ENCODE measurements around the gene TULP4. TPM values are rescaled to one million over a fixed set of nuclear protein-coding genes. Genes with fewer than 3 reads are reported as not detected.

Gene TULP4
- polyA plus RNA-seq, 3 donors, result 6.5 to 10.6 (median 7.9) TPM

DNA sequence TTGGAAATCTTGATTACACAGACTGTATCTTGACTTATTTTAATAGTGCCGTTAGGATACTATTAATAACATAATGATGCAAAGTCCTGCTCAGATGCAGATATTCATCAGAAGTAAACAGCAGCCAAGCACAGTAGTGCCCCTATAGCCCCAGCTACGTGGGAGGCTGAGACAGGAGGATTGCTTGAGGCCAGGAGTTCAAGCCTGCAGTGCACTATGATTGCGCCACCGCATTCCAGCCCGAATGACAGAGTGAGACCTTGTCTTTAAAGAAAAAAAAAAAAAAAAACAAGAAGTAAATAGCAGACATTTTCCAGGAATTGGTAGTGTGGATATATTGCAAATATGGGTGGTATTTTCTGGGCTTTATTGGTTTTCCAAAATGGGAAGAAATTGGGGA, 61.8 kb downstream of the TULP4 start:
- no peaks in the 10 kb centered on the region for H3K36me3 ChIP-seq (replicated peaks in 1 of 2; ENCODE audit: control insufficient read depth in 1 of 2, insufficient read depth in 2 of 2, low read length in 2 of 2)
- H3K27me3 ChIP-seq (ENCODE audit: control insufficient read depth in 2 of 2, insufficient read depth in 2 of 2, low read length in 2 of 2), result no peaks in the 10 kb centered on the region
- H4K20me1 ChIP-seq (ENCODE audit: insufficient read depth, low read length), result peaks cover under 1% of the 10 kb centered on the region
- peak overlapping the region in 1 of 7 donors; percentile 4 for H3K27ac Mint-ChIP-seq
- peaks cover 5% of the 10 kb centered on the region for H3K4me1 Mint-ChIP-seq
- no peak for DNase-seq
- peaks cover 0 to 1% (median 0%) of the 10 kb centered on the region in 3 donors for H3K27me3 Mint-ChIP-seq (ENCODE audit: low read depth in 3 of 3)
- H3K79me2 ChIP-seq (ENCODE audit: insufficient read depth, low read length), result no peaks in the 10 kb centered on the region
- no peak overlapping the region for H3K4me3 ChIP-seq (replicated peaks in 1 of 3; ENCODE audit: low read depth in 2 of 3, low read length in 3 of 3)
- WGBS (ENCODE audit: insufficient coverage), result no CpG with 5 or more reads among the region's 5 CpGs
- no peaks in the 10 kb centered on the region for H3K9me3 ChIP-seq (replicated peaks in 1 of 2; ENCODE audit: control insufficient read depth in 1 of 2, insufficient read depth in 1 of 2, low read length in 2 of 2)
- TF ChIP-seq, protein P1, sequence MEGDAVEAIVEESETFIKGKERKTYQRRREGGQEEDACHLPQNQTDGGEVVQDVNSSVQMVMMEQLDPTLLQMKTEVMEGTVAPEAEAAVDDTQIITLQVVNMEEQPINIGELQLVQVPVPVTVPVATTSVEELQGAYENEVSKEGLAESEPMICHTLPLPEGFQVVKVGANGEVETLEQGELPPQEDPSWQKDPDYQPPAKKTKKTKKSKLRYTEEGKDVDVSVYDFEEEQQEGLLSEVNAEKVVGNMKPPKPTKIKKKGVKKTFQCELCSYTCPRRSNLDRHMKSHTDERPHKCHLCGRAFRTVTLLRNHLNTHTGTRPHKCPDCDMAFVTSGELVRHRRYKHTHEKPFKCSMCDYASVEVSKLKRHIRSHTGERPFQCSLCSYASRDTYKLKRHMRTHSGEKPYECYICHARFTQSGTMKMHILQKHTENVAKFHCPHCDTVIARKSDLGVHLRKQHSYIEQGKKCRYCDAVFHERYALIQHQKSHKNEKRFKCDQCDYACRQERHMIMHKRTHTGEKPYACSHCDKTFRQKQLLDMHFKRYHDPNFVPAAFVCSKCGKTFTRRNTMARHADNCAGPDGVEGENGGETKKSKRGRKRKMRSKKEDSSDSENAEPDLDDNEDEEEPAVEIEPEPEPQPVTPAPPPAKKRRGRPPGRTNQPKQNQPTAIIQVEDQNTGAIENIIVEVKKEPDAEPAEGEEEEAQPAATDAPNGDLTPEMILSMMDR (IDR thresholded peaks at IDR 0.05), result no peak
- peaks cover 0 to 2% (median 0%) of the 10 kb centered on the region in 7 donors for H3K9me3 Mint-ChIP-seq
- no peak overlapping the region for H3K27ac ChIP-seq (ENCODE audit: low read depth in 1 of 2, low read length in 2 of 2)
- H3K4me2 ChIP-seq (replicated peaks; ENCODE audit: extremely low read depth, low read length, poor library complexity, severe bottlenecking), result no peak overlapping the region
- intact Hi-C loops (cut with micrococcal nuclease), result no loop called here
- H3K4me1 ChIP-seq (ENCODE audit: control insufficient read depth in 1 of 2, insufficient read depth in 2 of 2, low read length in 2 of 2), result no peaks in the 10 kb centered on the region
- H3K9ac ChIP-seq (ENCODE audit: insufficient read depth, low read length, poor library complexity, severe bottlenecking), result no peak overlapping the region
- H3K4me3 Mint-ChIP-seq, result no peak overlapping the region
- H3K36me3 Mint-ChIP-seq, result peaks cover 3 to 4% of the 10 kb centered on the region in 2 donors
- no peak overlapping the region for H2AFZ ChIP-seq (ENCODE audit: insufficient read depth, low read depth, low read length, poor library complexity, severe bottlenecking)

DNA sequence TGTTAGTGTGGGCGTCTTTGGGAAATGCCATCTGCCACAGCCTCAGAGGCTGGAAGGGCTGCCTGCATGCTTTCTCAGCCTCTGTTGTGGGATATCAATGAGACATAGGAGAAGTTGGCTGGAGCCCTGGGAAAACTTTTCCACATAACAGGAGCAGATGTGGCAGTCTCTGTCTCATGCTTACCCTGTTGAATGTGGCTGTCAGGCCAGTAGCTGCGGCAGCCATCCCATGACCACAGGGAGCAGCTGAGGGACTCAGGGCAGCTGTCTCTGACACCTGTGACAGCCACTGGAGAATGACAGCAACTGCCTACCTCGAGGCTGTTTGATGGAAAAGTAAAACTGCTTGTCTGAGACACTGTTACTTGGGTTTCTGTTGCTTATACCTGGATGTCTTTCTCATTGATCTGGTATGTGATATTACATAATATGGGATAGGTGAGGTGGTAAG, 64.4 kb downstream of the TULP4 start:
- Histone ChIP-seq H3K27ac (ENCODE audit: low read depth in 1 of 2, low read length in 2 of 2) (no peak overlapping the region), H3K9me3 (replicated peaks in 1 of 2; ENCODE audit: control insufficient read depth in 1 of 2, insufficient read depth in 1 of 2, low read length in 2 of 2) (no peaks in the 10 kb centered on the region), H3K9ac (ENCODE audit: insufficient read depth, low read length, poor library complexity, severe bottlenecking) (no peak overlapping the region), H3K4me2 (replicated peaks; ENCODE audit: extremely low read depth, low read length, poor library complexity, severe bottlenecking) (no peak overlapping the region), H3K4me3 (replicated peaks in 1 of 3; ENCODE audit: low read depth in 2 of 3, low read length in 3 of 3) (no peak overlapping the region), H3K27me3 (ENCODE audit: control insufficient read depth in 2 of 2, insufficient read depth in 2 of 2, low read length in 2 of 2) (no peaks in the 10 kb centered on the region), H4K20me1 (ENCODE audit: insufficient read depth, low read length) (peaks cover 10% of the 10 kb centered on the region), H3K36me3 (replicated peaks in 1 of 2; ENCODE audit: control insufficient read depth in 1 of 2, insufficient read depth in 2 of 2, low read length in 2 of 2) (no peaks in the 10 kb centered on the region), H3K79me2 (ENCODE audit: insufficient read depth, low read length) (no peaks in the 10 kb centered on the region), H3K4me1 (ENCODE audit: control insufficient read depth in 1 of 2, insufficient read depth in 2 of 2, low read length in 2 of 2) (no peaks in the 10 kb centered on the region), H2AFZ (ENCODE audit: insufficient read depth, low read depth, low read length, poor library complexity, severe bottlenecking) (no peak overlapping the region)
- H3K4me3 Mint-ChIP-seq, result no peak overlapping the region
- H3K9me3 Mint-ChIP-seq, result peaks cover 0 to 2% (median 0%) of the 10 kb centered on the region in 7 donors
- no peak for DNase-seq
- H3K27me3 Mint-ChIP-seq (ENCODE audit: low read depth in 3 of 3), result peaks cover 0 to 3% (median 0%) of the 10 kb centered on the region in 3 donors
- intact Hi-C loops (cut with micrococcal nuclease), result no loop called here
- TF ChIP-seq, protein P1 (IDR thresholded peaks at IDR 0.05), result no peak
- H3K4me1 Mint-ChIP-seq, result peaks cover 8% of the 10 kb centered on the region
- 100% methylated on average over 3 of the region's 3 CpGs for WGBS (ENCODE audit: insufficient coverage)
- peaks cover 3 to 4% of the 10 kb centered on the region in 2 donors for H3K36me3 Mint-ChIP-seq
- no peak overlapping the region for H3K27ac Mint-ChIP-seq
